Adipocyte (in vitro differentiated cells): ENCODE data around the gene KLHL29.

ENCODE experiments used
- DNase-seq: peaks from one replicate; pipeline ENCODE4 v3.0.0-alpha.2; 2015; ENCODE audit warnings: low read depth
- H3K27me3 ChIP-seq: replicated peaks from 2 replicates; pipeline ENCODE4 v1.7.0; 2013; ENCODE audit warnings: mild to moderate bottlenecking, low read length, moderate library complexity; ENCODE audit not compliant: control insufficient read depth, insufficient read depth
- H3K36me3 ChIP-seq: 2 replicates; pipeline ENCODE4 v1.7.0; 2013; ENCODE audit warnings: low read length, mild to moderate bottlenecking, moderate library complexity; ENCODE audit not compliant: control insufficient read depth, insufficient read depth, severe bottlenecking
- H3K4me1 ChIP-seq: 2 replicates; pipeline ENCODE4 v1.7.0; 2013; ENCODE audit warnings: mild to moderate bottlenecking, low read length, moderate library complexity; ENCODE audit not compliant: control insufficient read depth, insufficient read depth
- H3K4me3 ChIP-seq: 2 replicates; pipeline ENCODE4 v1.7.0; 2013; ENCODE audit warnings: mild to moderate bottlenecking, low read length, moderate library complexity
- H3K9ac ChIP-seq: 2 replicates; pipeline ENCODE4 v1.7.0; 2013; ENCODE audit warnings: mild to moderate bottlenecking, low read length, moderate library complexity
- H3K9me3 ChIP-seq: 2 replicates; pipeline ENCODE4 v1.7.0; 2013; ENCODE audit warnings: mild to moderate bottlenecking, low read length, moderate library complexity; ENCODE audit not compliant: control insufficient read depth

The KLHL29 gene

DNA sequence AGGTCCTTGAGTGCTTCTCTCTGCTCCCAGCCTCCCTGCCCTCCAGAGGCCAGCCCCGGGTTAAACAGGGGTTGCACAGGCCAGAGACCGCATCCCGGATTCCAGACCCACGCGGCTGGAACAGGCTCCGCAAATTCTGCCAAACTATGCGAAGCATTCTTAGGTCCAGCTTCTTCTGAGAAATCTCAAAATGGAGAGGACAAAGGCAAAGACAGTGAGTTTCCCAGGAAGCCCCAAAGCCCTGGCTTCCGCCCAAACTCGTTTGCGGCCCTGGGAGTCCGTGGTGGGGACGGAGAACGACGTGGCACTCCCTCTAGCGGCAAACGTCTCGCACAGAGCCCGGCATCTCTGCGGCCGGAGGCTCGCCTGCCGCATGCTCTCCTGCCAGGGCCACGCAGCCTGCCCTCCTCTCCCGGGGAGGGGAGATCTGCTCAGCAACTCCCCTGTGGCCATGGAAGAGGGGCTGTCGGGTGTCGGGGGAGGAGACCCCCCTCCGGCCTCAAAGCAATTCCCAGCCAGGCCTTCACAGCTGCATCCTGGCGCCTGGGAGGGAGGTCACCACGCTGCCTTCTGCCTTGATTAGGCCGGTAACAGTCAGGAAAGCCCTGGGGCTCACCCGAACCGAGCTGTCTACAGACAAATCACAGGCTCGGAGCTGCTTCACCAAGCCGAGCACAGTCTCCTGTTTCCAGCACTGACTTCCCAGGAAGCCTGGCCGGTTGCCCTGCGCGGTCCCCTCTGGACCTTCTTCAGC is 33.4 kb upstream of the KLHL29 start:
- DNase-seq, result peak; percentile 73
- Histone ChIP-seq H3K4me3 (peak overlapping the region; percentile 29), H3K9ac (peak overlapping the region; percentile 84), H3K4me1 (peaks cover 27% of the 10 kb centered on the region), H3K9me3 (no peaks in the 10 kb centered on the region), H3K27me3 (no peaks in the 10 kb centered on the region), H3K36me3 (no peaks in the 10 kb centered on the region)

DNA sequence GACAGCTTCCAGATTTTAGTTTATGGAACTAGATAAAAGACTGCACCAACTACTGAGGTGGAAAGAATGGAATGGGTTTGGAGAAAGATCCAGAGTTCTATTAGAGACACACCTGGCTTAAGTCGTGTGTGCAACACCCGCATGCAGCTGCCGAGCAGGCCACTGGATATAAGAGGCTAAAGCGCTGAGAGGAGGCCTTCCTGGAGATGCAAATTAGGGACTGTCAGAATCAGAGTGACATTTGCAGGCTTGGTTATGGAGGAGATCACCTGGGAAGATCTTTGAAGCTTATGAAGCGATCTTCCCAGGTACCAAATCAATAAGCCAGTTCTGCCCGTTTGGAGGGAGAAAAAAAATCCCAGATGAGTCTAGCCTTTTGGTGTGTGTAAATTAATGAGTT is 30.4 kb upstream of the KLHL29 start:
- no peak overlapping the region for H3K4me3 ChIP-seq
- DNase-seq, result no peak
- no peaks in the 10 kb centered on the region for H3K27me3 ChIP-seq
- no peaks in the 10 kb centered on the region for H3K36me3 ChIP-seq
- no peaks in the 10 kb centered on the region for H3K9me3 ChIP-seq
- peaks cover 27% of the 10 kb centered on the region for H3K4me1 ChIP-seq
- no peak overlapping the region for H3K9ac ChIP-seq

- no peaks in the 10 kb centered on the region for H3K27me3 ChIP-seq
- no peak for DNase-seq
- H3K9ac ChIP-seq, result no peak overlapping the region
Observed at GRCh38 chr2:23355001-23355400, 30.0 kb upstream of the KLHL29 start.

GRCh38 chr2:23356711-23357110 is 28.3 kb upstream of the KLHL29 start:
- Histone ChIP-seq H3K4me3 (no peak overlapping the region), H3K27me3 (no peaks in the 10 kb centered on the region), H3K9me3 (no peaks in the 10 kb centered on the region), H3K4me1 (peaks cover 8% of the 10 kb centered on the region), H3K36me3 (no peaks in the 10 kb centered on the region), H3K9ac (no peak overlapping the region)
- no peak for DNase-seq

More at GRCh38 chr2:23355001-23355400, 30.0 kb upstream of the KLHL29 start:
- Histone ChIP-seq H3K9me3 (no peaks in the 10 kb centered on the region), H3K4me3 (no peak overlapping the region), H3K4me1 (peaks cover 24% of the 10 kb centered on the region), H3K36me3 (no peaks in the 10 kb centered on the region)

DNA sequence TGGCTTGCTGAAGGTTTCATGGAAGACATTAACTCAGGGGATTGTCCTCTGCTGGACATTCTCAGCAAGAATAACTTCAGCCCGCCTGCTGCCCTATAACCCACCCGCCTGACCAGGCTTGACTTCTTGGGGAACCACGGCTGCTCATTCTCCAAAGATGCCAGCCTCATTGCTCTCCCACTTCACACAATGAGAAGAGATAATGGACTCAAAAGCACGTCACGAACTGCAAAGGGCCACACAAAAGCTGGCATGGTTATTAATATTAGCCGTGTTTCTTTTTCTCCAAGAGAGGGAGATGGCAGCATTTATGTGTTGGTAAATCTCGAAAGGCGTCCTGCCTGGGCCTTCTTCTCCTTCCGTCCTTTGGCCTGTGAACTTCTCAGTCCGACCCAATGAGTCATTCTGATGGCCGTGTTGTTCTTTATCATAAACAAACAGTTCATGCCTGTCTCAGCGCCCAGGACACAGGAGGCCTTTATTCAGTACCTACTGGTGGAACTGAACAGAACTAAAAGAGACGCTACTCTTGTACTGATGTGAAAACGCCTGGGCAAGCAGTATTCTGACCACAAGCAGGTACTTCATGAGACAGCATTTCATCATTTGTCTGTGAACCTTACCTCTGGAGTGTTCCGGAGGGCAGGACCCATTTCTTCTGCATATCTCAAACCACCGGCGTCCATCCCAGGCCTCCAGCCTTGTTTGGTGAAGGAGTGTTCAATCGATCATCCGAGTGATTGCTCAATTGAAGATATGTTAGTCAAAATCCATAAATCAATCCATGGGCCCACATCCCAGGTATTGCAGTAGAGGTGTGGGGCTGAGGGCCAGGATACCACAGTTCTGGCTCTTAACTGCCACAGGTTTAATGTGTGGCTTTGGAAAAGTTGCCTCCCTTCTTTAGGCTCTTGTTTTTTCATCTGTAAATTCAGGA is 25.1 kb upstream of the KLHL29 start:
- Histone ChIP-seq H3K9me3 (no peaks in the 10 kb centered on the region), H3K36me3 (no peaks in the 10 kb centered on the region)
- DNase-seq, result no peak

DNA sequence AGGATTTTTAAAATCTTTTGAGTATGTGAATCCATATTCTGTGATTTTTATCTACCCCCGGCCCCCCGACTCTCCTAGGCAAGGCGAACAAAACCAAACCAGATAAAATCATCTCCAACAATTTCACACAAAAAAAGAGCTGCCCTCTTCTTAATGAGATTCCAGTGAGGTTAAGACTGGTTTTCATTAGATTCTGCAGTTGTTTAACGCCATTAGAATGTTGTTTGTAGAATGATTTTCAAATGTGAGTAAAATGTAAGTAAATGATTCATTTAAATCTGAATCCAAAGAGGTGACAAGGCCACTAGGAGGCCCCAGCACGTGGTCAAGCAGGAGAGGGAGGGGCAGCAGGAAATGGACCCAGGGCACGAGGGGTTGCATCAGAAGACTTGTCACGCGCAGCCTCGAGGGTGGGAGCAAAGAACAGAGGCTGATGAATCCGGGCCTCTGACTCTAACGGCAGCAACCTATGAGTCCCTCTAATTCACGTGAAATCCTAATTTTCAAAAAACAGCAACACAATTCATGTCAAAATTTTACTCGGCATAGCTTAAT is 24.3 kb upstream of the KLHL29 start:
- no peak for DNase-seq
- H3K9me3 ChIP-seq, result no peaks in the 10 kb centered on the region

More for the DNA sequence above, 25.1 kb upstream of the KLHL29 start:
- Histone ChIP-seq H3K9ac (no peak overlapping the region), H3K27me3 (no peaks in the 10 kb centered on the region), H3K4me3 (no peak overlapping the region), H3K4me1 (no peaks in the 10 kb centered on the region)

GRCh38 chr2:23361152-23361551 is 23.8 kb upstream of the KLHL29 start:
- no peaks in the 10 kb centered on the region for H3K27me3 ChIP-seq
- no peaks in the 10 kb centered on the region for H3K9me3 ChIP-seq
- H3K36me3 ChIP-seq, result no peaks in the 10 kb centered on the region
- no peaks in the 10 kb centered on the region for H3K4me1 ChIP-seq
- H3K4me3 ChIP-seq, result no peak overlapping the region
- no peak for DNase-seq
- no peak overlapping the region for H3K9ac ChIP-seq

More for the DNA sequence above, 24.3 kb upstream of the KLHL29 start:
- no peaks in the 10 kb centered on the region for H3K4me1 ChIP-seq
- no peaks in the 10 kb centered on the region for H3K27me3 ChIP-seq
- H3K36me3 ChIP-seq, result no peaks in the 10 kb centered on the region
- H3K4me3 ChIP-seq, result no peak overlapping the region
- no peak overlapping the region for H3K9ac ChIP-seq

DNA sequence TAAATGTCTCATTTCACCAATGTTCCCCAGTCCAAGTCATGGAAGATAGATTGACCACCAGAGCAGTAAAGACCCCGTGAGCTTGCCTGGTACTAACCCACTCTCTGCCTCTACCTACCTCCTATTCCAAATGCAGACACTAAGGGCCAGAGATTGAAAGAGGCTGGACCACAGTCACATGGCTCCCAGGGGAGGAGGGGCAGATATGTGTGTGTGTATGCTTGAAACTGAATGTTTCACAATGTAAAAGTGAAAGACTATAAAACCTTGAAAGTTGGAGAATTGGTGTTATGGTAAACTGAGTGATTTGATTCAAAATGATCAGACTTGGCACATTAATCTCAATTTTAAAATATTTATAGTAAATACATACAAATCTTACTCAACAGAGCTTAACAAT is 21.7 kb upstream of the KLHL29 start:
- Histone ChIP-seq H3K36me3 (no peaks in the 10 kb centered on the region), H3K9me3 (no peaks in the 10 kb centered on the region), H3K4me3 (no peak overlapping the region), H3K27me3 (no peaks in the 10 kb centered on the region), H3K9ac (no peak overlapping the region), H3K4me1 (peaks cover 14% of the 10 kb centered on the region)
- DNase-seq, result no peak

GRCh38 chr2:23363831-23364230 is 21.1 kb upstream of the KLHL29 start:
- Histone ChIP-seq H3K9ac (no peak overlapping the region), H3K4me1 (peaks cover 16% of the 10 kb centered on the region), H3K9me3 (no peaks in the 10 kb centered on the region), H3K27me3 (no peaks in the 10 kb centered on the region), H3K36me3 (no peaks in the 10 kb centered on the region), H3K4me3 (no peak overlapping the region)
- peak; percentile 48 for DNase-seq

- no peak for DNase-seq
- no peaks in the 10 kb centered on the region for H3K27me3 ChIP-seq
Observed at GRCh38 chr2:23366720-23367119, 18.3 kb upstream of the KLHL29 start.

GRCh38 chr2:23367760-23368159 is 17.2 kb upstream of the KLHL29 start:
- Histone ChIP-seq H3K9me3 (no peaks in the 10 kb centered on the region), H3K4me3 (peak overlapping the region; percentile 39), H3K27me3 (no peaks in the 10 kb centered on the region), H3K9ac (peak overlapping the region; percentile 61), H3K4me1 (peaks cover 16% of the 10 kb centered on the region), H3K36me3 (no peaks in the 10 kb centered on the region)
- DNase-seq, result peak; percentile 65

More at GRCh38 chr2:23366720-23367119, 18.3 kb upstream of the KLHL29 start:
- no peak overlapping the region for H3K9ac ChIP-seq
- no peaks in the 10 kb centered on the region for H3K9me3 ChIP-seq
- no peak overlapping the region for H3K4me3 ChIP-seq
- H3K36me3 ChIP-seq, result no peaks in the 10 kb centered on the region
- peaks cover 16% of the 10 kb centered on the region for H3K4me1 ChIP-seq
